Measurements from ENCODE around the gene STRBP.
"Not testable (repeated sequence)": the region's sequence is repeated elsewhere in the genome, so short reads cannot be mapped to it uniquely, and the experiment has no call there.

STRBP gene

DNA sequence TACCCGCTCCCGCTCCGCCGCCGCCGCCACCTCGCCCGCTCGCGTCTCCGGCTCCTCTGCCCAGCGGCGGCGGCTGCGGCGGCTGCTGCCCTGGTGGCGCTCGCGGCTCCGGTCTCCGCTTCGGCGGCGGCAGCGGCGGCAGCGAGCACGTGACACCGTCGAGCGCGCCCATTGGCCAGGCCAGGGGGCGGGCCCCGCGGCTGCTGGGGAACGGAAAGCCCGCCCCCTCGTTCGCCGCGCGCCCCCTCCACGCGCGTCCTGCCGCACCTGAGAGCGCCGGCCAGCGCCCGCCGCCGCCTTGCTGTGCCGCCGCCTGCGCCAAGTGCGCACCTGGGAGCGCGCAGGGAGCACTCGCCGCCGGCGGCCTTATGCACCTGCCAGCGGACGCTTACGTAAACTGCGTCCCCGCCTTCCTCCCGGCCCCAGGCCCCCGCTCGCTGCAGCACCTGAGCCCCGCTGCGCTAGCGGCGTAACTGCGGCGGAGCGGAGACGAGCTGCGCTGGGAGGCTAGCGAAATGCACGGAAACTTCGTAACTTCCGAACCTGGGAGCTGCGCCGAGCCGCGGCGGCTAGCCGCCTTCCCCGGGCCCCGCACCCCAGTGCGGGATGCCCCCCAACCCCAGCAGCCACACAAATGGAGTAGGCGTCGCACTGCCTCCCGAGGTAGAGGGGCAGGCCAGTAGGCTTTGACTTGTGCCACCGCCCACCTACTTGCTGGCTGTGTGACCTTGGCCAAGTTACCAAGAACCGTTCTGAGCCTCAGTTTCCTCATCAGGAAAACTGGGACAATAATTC is at the start of gene STRBP:
Gene STRBP, minus strand, starts transcription at position 122 of the 795 bp plus-strand sequence. CDS start 84,452 bp downstream, outside the sequence.
- DNase-seq = peak; percentile 5 to 95 (median 79)

DNA sequence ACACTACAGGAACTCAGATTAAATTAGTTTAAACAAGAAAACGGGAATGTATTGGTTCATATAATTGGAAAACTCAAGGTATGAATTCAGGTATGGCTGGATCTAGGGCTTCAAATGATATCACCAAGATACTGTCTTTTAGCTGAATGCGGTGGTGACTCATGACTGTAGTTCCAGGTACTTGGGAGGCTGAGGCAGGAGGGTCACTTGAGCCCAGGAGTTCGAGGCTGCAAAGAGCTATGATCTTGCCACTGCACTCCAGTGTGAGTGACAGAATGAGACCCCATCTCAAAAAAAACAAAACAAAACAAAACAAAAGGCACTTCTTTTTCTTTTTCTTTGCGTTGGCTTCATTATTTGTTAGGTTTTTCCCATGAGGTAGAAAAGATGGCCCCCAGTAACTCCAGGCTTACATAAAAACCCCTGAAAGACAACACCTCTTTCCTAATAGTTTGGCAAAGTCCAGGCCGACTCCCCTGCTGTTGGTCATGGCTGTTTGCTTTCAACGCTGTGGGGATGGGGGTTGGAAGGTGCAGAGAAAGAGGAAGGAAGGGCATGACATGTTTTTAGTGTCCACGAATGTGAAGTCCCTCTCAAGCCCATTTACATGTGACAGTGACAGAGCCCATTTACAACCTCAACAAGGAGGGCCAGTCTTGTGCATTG is 47.8 kb upstream of the STRBP start:
- no peak for DNase-seq

GRCh38 chr9:123315635-123316034 is 47.2 kb upstream of the STRBP start:
- DNase-seq = no peak

- no peak for DNase-seq
Observed at GRCh38 chr9:123314617-123315016, 46.2 kb upstream of the STRBP start.

GRCh38 chr9:123312306-123312877 is 44.0 kb upstream of the STRBP start:
- no peak for DNase-seq

DNA sequence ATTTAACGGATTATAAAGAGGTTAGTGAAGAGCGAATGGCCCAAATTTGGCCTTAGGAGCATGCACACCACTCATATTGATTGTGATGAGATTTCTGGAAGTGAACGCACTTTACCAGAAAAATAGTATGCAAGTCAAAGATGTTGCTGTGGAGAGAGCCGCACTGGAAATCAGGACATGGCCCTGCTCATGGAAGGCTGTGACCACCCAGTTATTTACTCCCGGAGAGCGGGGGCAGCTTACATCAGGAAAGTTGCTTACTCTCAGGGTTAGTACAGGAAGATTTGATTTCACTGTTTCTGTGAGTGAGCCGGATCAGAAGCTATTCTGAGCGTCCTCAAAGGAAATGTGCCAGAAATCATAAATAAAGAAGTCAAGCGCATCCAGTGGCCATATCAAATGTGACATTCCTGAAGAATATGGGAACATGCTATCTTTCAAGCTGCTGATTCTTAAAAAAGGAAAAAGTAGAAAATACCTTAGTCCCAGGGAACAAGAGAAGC is 42.9 kb upstream of the STRBP start:
- no peak for DNase-seq

GRCh38 chr9:123310551-123311249 is 42.3 kb upstream of the STRBP start:
- DNase-seq = no peak

DNA sequence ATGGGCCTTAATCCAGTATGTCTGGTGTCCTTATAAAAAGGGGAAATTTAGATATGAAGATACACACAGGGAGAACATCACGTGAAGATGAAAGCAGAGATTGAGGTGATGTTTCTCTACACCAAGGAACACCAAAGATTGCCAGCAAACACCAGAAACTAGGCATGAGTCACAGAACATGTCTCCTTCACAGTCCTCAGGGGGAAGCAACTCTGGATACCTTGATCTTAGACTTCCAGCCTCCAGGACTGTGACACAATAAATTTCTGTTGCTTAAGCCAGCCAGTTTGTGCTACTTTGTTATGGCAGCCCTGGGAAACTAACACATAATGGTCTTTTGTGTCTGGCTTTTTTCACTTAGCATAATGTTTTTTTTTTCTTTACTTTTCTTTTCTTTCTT is 41.2 kb upstream of the STRBP start:
- DNase-seq = no peak

- no peak for DNase-seq
Observed at GRCh38 chr9:123305879-123306278, 37.5 kb upstream of the STRBP start.

DNA sequence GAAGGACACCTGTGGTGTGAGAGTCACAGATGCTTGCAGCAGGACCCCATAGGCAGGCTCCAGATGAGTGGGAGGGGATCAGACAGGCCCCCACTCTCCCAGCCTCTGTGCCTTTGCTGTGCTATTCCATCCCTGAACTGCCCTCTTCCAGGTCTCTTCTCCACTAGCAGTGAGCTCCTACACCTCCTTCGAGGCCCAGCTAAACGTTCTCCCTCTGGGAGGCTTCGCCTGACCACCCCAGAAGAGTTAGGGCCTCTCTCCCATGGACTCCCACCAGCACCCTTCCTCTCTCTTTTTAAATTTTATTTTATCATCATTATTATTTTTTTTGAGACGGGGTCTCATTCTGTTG is 35.9 kb upstream of the STRBP start:
- no peak for DNase-seq

GRCh38 chr9:123302348-123303214 is 34.2 kb upstream of the STRBP start:
- no peak for DNase-seq

GRCh38 chr9:123301936-123302335 is 33.5 kb upstream of the STRBP start:
- DNase-seq = not testable (repeated sequence)

- DNase-seq = no peak
Observed at GRCh38 chr9:123300554-123300953, 32.2 kb upstream of the STRBP start.

- no peak for DNase-seq
Observed at GRCh38 chr9:123299558-123300126, 31.3 kb upstream of the STRBP start.

DNA sequence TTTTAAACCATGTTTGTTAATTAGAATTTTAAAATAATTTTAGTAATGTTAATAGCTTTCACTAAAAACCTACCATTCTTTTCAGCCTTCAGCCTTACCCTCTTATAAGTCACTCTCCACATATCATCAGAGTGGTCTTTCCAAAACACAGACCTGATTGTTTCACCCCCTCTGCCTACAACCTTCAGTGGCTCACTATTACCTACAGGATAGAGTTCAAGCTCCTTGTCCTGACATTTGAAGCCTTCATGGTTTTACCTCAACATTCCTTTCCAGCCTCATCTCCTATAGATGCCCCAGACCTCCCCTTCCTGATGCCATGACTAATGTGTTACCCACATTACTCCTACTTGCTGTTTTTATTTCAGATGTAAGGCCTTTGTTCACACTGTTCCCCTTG is 27.8 kb upstream of the STRBP start:
- no peak for DNase-seq

GRCh38 chr9:123291736-123292135 is 23.4 kb upstream of the STRBP start:
- no peak for DNase-seq

GRCh38 chr9:123290764-123291163 is 22.4 kb upstream of the STRBP start:
- DNase-seq = no peak

GRCh38 chr9:123287639-123288038 is 19.3 kb upstream of the STRBP start:
- DNase-seq = no peak

- DNase-seq = no peak
Observed at GRCh38 chr9:123286324-123286723, 17.9 kb upstream of the STRBP start.

GRCh38 chr9:123284656-123285055 is 16.3 kb upstream of the STRBP start:
- DNase-seq = no peak

- no peak for DNase-seq
Observed at GRCh38 chr9:123283455-123283854, 15.1 kb upstream of the STRBP start.
